Smooth muscle cell (in vitro differentiated cells): ENCODE data around the gene HSCB. TPM values are rescaled to one million over a fixed set of nuclear protein-coding genes. Genes with fewer than 3 reads are reported as not detected.

Source experiments
- DNase-seq: peaks from one replicate; lab custom pipeline; 2025; ENCODE audit not compliant: unreplicated experiment; lab: John Stamatoyannopoulos, UW
- H2AFZ ChIP-seq: fragments of 200-600 bp; sonication (generic); 2 replicates; pipeline ENCODE4 v1.6.0; 2016; ENCODE audit warnings: antibody characterized with exemption, low read depth, mild to moderate bottlenecking
- H3F3A ChIP-seq: fragments of 200-600 bp; sonication (generic); 2 replicates; pipeline ENCODE4 v1.6.0; 2017; ENCODE audit warnings: antibody characterized with exemption, low read depth
- H3K27ac ChIP-seq: fragments of 200-600 bp; sonication (generic); 2 replicates; pipeline ENCODE4 v1.5.1; 2016; ENCODE audit warnings: low read depth, mild to moderate bottlenecking
- H3K27me3 ChIP-seq: fragments of 200-600 bp; sonication (generic); 2 replicates; pipeline ENCODE4 v1.6.1; 2016; ENCODE audit warnings: low read depth, mild to moderate bottlenecking
- H3K36me3 ChIP-seq: fragments of 200-600 bp; sonication (generic); 2 replicates; pipeline ENCODE4 v1.5.1; 2016; ENCODE audit warnings: low read depth
- H3K4me1 ChIP-seq: fragments of 200-600 bp; sonication (generic); 2 replicates; pipeline ENCODE4 v1.5.1; 2016; ENCODE audit warnings: low read depth
- H3K4me2 ChIP-seq: fragments of 200-600 bp; sonication (generic); 2 replicates; pipeline ENCODE4 v1.6.0; 2016; ENCODE audit warnings: mild to moderate bottlenecking
- H3K4me3 ChIP-seq: fragments of 200-600 bp; sonication (generic); 2 replicates; pipeline ENCODE4 v1.5.1; 2016; ENCODE audit warnings: mild to moderate bottlenecking
- H3K79me2 ChIP-seq: fragments of 200-600 bp; sonication (generic); 2 replicates; pipeline ENCODE4 v1.6.0; 2016; ENCODE audit warnings: low read depth, mild to moderate bottlenecking
- H3K9ac ChIP-seq: fragments of 200-600 bp; sonication (generic); 2 replicates; pipeline ENCODE4 v1.6.0; 2016; ENCODE audit warnings: low read depth
- H3K9me3 ChIP-seq: fragments of 200-600 bp; sonication (generic); replicated peaks from 2 replicates; pipeline ENCODE4 v1.5.1; 2016; ENCODE audit warnings: low read depth
- H4K20me1 ChIP-seq: fragments of 200-600 bp; sonication (generic); 2 replicates; pipeline ENCODE4 v1.6.0; 2016; ENCODE audit warnings: low read depth
- WGBS: methylation state at CpG from one replicate; pipeline ENCODE4 v1.1.7; 2016; ENCODE audit warnings: low lambda C conversion rate; 5-methylcytosine and 5-hydroxymethylcytosine counted together
- polyA plus RNA-seq: library from polyadenylated mRNA; unstranded; fragments of >200 nt; fragmentation: Nextera tagmentation; extraction: Ambion mirVana; gene quantifications from 2 replicates; pipeline ENCODE4 v1.2.1, GENCODE V29; 2016
- total RNA-seq: library from RNA; depleted of rRNA; stranded (reverse); fragments of >200 nt; gene quantifications from 2 replicates; pipeline ENCODE4 v1.2.3, GENCODE V29; 2014
- TF ChIP-seq, protein P1 (sequence below): fragments of 200-600 bp; sonication (generic); IDR thresholded peaks from 2 replicates; pipeline ENCODE4 v1.5.1; 2017; ENCODE audit warnings: borderline replicate concordance, mild to moderate bottlenecking, antibody characterized with exemption; ENCODE audit not compliant: insufficient read depth, poor library complexity, severe bottlenecking

HSCB gene
- total and polyA plus RNA-seq, 2 experiments from 2014 or later, result 15.9 to 22.5 TPM

DNA sequence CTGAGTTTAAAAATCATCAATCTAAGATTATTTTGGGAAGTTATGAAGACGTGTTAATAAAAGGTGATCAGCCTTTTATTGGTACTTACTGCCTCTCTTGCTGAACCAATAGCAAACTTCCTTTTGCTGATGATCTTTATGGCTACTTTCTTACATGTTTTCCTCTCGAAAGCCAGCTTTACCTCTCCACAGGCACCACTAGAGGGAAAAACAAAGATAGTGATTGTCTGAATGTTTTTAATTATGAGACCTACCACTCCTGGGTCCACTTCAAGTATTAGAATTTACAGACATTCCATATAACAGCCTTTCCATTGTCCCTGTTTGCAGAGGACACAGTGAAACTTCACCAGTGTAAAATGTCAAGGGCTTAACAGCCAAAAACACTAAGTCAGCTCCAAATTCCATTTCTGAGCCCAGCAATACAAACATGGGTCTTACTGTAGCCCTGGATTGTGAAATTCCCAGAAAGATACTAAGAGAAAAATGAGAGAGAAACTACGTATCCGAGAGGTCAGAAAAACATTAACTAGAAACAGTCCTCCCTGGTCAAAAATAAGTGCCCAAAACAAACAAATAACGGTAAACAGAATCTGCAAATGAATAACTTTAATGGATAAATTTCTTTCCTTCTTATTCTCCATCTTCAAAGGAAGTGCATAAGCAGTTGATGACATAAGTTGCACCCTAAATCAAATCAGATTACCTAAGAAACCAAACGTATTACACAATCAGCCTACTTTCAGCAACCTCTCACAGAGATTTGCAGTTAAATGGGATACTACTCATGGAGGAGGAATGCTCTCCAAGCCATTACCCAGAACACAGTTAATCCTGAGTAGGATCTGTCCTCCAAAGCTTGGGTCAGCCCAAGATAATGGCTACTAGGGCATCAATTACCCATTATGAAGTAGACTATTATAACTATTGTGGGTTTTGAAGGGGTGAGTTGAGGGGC lies 29.7 kb upstream of the HSCB start:
- H3K9ac ChIP-seq, result peak overlapping the region; percentile 12
- H3K4me3 ChIP-seq, result peak overlapping the region; percentile 27
- peak overlapping the region; percentile 82 for H3K4me2 ChIP-seq
- no peaks in the 10 kb centered on the region for H3K9me3 ChIP-seq
- no peaks in the 10 kb centered on the region for H3K79me2 ChIP-seq
- H3K27me3 ChIP-seq, result no peaks in the 10 kb centered on the region
- H2AFZ ChIP-seq, result no peak overlapping the region
- TF ChIP-seq, protein P1, sequence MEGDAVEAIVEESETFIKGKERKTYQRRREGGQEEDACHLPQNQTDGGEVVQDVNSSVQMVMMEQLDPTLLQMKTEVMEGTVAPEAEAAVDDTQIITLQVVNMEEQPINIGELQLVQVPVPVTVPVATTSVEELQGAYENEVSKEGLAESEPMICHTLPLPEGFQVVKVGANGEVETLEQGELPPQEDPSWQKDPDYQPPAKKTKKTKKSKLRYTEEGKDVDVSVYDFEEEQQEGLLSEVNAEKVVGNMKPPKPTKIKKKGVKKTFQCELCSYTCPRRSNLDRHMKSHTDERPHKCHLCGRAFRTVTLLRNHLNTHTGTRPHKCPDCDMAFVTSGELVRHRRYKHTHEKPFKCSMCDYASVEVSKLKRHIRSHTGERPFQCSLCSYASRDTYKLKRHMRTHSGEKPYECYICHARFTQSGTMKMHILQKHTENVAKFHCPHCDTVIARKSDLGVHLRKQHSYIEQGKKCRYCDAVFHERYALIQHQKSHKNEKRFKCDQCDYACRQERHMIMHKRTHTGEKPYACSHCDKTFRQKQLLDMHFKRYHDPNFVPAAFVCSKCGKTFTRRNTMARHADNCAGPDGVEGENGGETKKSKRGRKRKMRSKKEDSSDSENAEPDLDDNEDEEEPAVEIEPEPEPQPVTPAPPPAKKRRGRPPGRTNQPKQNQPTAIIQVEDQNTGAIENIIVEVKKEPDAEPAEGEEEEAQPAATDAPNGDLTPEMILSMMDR, result peak; percentile 13
- no peak for DNase-seq
- H3F3A ChIP-seq, result peaks cover 16% of the 10 kb centered on the region
- H4K20me1 ChIP-seq, result no peaks in the 10 kb centered on the region
- H3K4me1 ChIP-seq, result peaks cover 20% of the 10 kb centered on the region
- 19% methylated on average over 6 of the region's 6 CpGs for WGBS
- no peaks in the 10 kb centered on the region for H3K36me3 ChIP-seq
- H3K27ac ChIP-seq, result peak overlapping the region; percentile 81

DNA sequence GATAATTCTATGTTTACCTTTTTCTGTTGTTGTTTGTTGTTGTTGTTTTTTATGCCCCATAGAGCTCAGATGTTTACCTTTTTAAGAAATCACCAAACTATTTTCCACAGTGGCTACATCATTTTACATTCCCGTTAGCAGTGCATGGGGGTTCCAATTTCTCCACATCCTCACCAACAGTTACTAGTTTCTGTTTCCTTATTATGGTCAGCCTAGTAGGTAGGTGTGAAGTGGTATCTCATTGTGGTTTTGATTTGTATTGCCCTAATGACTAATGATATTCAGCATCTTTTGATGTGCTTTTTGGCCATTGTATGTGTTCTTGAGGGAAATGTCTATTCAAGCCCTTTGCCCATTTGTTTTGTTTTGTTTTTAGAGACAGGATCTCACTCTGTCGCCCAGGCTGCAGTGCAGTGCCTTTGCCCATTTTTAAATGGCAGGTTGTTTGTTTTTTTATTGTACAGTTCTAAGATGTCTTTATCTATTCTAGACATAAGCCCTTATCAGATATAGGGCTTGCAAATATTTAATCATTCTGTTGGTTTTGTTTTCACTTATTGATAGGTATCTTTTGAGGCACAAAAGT lies 27.7 kb upstream of the HSCB start:
- H3K9me3 ChIP-seq, result no peaks in the 10 kb centered on the region
- H3K27ac ChIP-seq, result no peak overlapping the region
- WGBS, result 97% methylated on average over 2 of the region's 2 CpGs
- no peaks in the 10 kb centered on the region for H3K79me2 ChIP-seq
- peaks cover 20% of the 10 kb centered on the region for H3K4me1 ChIP-seq
- no peak overlapping the region for H3K9ac ChIP-seq
- no peak overlapping the region for H3K4me3 ChIP-seq
- no peaks in the 10 kb centered on the region for H4K20me1 ChIP-seq
- no peaks in the 10 kb centered on the region for H3K36me3 ChIP-seq
- H3F3A ChIP-seq, result peaks cover 16% of the 10 kb centered on the region
- no peak for DNase-seq
- H2AFZ ChIP-seq, result no peak overlapping the region
- no peaks in the 10 kb centered on the region for H3K27me3 ChIP-seq
- TF ChIP-seq, protein P1, result no peak
- no peak overlapping the region for H3K4me2 ChIP-seq

DNA sequence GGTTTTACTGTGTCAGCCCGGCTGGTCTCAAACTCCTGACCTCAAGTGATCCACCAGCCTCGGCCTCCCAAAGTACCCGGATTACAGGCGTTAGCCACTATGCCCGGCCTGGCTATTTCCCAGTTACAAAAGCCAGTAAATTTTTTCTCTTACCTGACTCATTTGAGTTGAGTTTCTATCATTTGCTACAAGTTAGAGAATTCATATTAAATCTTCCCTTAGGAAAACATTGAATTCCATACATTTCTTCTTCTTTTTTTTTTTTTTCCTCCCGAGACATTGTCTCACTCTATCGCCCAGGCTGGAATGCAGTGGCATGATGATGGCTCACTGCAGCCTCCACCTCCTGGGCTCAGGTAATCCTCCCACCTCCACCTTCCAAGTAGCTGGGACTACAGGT lies 26.2 kb upstream of the HSCB start:
- no peaks in the 10 kb centered on the region for H3K9me3 ChIP-seq
- TF ChIP-seq, protein P1, result no peak
- 54% methylated on average over 7 of the region's 7 CpGs for WGBS
- no peak overlapping the region for H3K9ac ChIP-seq
- no peaks in the 10 kb centered on the region for H3K36me3 ChIP-seq
- no peak for DNase-seq
- no peaks in the 10 kb centered on the region for H4K20me1 ChIP-seq
- H3K4me2 ChIP-seq, result no peak overlapping the region
- peaks cover 16% of the 10 kb centered on the region for H3F3A ChIP-seq
- H3K4me1 ChIP-seq, result peaks cover 13% of the 10 kb centered on the region
- no peak overlapping the region for H2AFZ ChIP-seq
- no peak overlapping the region for H3K4me3 ChIP-seq
- H3K79me2 ChIP-seq, result no peaks in the 10 kb centered on the region
- no peaks in the 10 kb centered on the region for H3K27me3 ChIP-seq
- no peak overlapping the region for H3K27ac ChIP-seq
